CD14-positive monocyte (primary cell): ENCODE results near the gene ZDBF2. TPM values are rescaled to one million over a fixed set of nuclear protein-coding genes. Genes with fewer than 3 reads are reported as not detected.
"Not testable (repeated sequence)": the region's sequence is repeated elsewhere in the genome, so short reads cannot be mapped to it uniquely, and the experiment has no call there.

ENCODE experiments used
- DNase-seq, 3 donors: peaks; one replicate each; pipeline ENCODE4 v3.0.0-alpha.2; 2011 to 2022
- H2AFZ ChIP-seq: 2 replicates; pipeline ENCODE4 v1.6.0; 2012; ENCODE audit warnings: mild to moderate bottlenecking, low read depth, low read length, inconsistent platforms; ENCODE audit not compliant: insufficient read depth, poor library complexity, severe bottlenecking
- H3K27ac ChIP-seq, 2 donors: 1 replicate in 1 of 2; 2 replicates in 1 of 2; pipeline ENCODE4 v1.5.1; 2012 to 2013; ENCODE audit warnings: low read length in 2 of 2, control low read depth in 1 of 2, inconsistent platforms in 1 of 2, low read depth in 1 of 2, mild to moderate bottlenecking in 1 of 2
- H3K27me3 ChIP-seq, 2 donors: one replicate each; pipeline versions ENCODE4 v1.6.0 to v1.6.1; 2011 to 2013; ENCODE audit warnings: low read length in 2 of 2; ENCODE audit not compliant: control insufficient read depth in 2 of 2, insufficient read depth in 2 of 2
- H3K36me3 ChIP-seq, 2 donors: replicated peaks in 1 of 2; 1 replicate in 1 of 2; 2 replicates in 1 of 2; pipeline versions ENCODE4 v1.5.1 to v1.6.1; 2012 to 2013; ENCODE audit warnings: low read length in 2 of 2, control low read depth in 1 of 2, inconsistent platforms in 1 of 2, mild to moderate bottlenecking in 1 of 2; ENCODE audit not compliant: insufficient read depth in 2 of 2, control insufficient read depth in 1 of 2
- H3K4me1 ChIP-seq, 2 donors: 1 replicate in 1 of 2; 2 replicates in 1 of 2; pipeline versions ENCODE4 v1.5.1 to v1.6.1; 2012 to 2013; ENCODE audit warnings: low read length in 2 of 2, control low read depth in 1 of 2, inconsistent platforms in 1 of 2, mild to moderate bottlenecking in 1 of 2, moderate library complexity in 1 of 2; ENCODE audit not compliant: insufficient read depth in 2 of 2, control insufficient read depth in 1 of 2
- H3K4me2 ChIP-seq: replicated peaks from 2 replicates; pipeline ENCODE3; 2012; ENCODE audit warnings: low read length, moderate library complexity, mild to moderate bottlenecking; ENCODE audit not compliant: poor library complexity, severe bottlenecking; ENCODE audit errors: extremely low read depth
- H3K4me3 ChIP-seq, 3 experiments: fragments of 200-600 bp in 1 of 3; sonication (generic) in 1 of 3; replicated peaks in 1 of 3; 1 replicate in 2 of 3; 2 replicates in 1 of 3; pipeline ENCODE4 v1.5.1; 2011 to 2013; ENCODE audit warnings: low read length in 3 of 3, mild to moderate bottlenecking in 3 of 3, control low read depth in 2 of 3, low read depth in 2 of 3, inconsistent platforms in 1 of 3, moderate library complexity in 1 of 3
- H3K79me2 ChIP-seq: 2 replicates; pipeline ENCODE4 v1.6.0; 2012; ENCODE audit warnings: mild to moderate bottlenecking, control low read depth, inconsistent platforms, low read length, moderate library complexity; ENCODE audit not compliant: insufficient read depth
- H3K9ac ChIP-seq: 2 replicates; pipeline ENCODE4 v1.6.0; 2017; ENCODE audit warnings: low read length, mild to moderate bottlenecking; ENCODE audit not compliant: insufficient read depth, poor library complexity, severe bottlenecking
- H3K9me3 ChIP-seq, 2 donors: replicated peaks in 1 of 2; 1 replicate in 1 of 2; 2 replicates in 1 of 2; pipeline versions ENCODE4 v1.5.1 to v1.6.1; 2012 to 2013; ENCODE audit warnings: low read length in 2 of 2, control low read depth in 1 of 2; ENCODE audit not compliant: control insufficient read depth in 1 of 2, insufficient read depth in 1 of 2
- H4K20me1 ChIP-seq: 2 replicates; pipeline ENCODE4 v1.6.0; 2012; ENCODE audit warnings: mild to moderate bottlenecking, low read length, control low read depth, moderate library complexity; ENCODE audit not compliant: insufficient read depth
- H3K27ac Mint-ChIP-seq, 7 donors: one replicate each; pipeline ENCODE4 v1.8.0; 2020; ENCODE audit warnings: mild to moderate bottlenecking in 7 of 7, mixed read lengths in 7 of 7, moderate library complexity in 6 of 7, inconsistent platforms in 2 of 7
- H3K27me3 Mint-ChIP-seq, 3 donors: one replicate each; pipeline ENCODE4 v1.8.0; 2021 to 2022; ENCODE audit warnings: low read depth in 3 of 3, mild to moderate bottlenecking in 3 of 3, mixed read lengths in 3 of 3, moderate library complexity in 3 of 3, inconsistent platforms in 1 of 3
- H3K36me3 Mint-ChIP-seq, 2 donors: one replicate each; pipeline ENCODE4 v1.8.0; 2020; ENCODE audit warnings: mixed read lengths in 2 of 2, inconsistent platforms in 1 of 2, mild to moderate bottlenecking in 1 of 2
- H3K4me1 Mint-ChIP-seq: one replicate; pipeline ENCODE4 v1.8.0; 2020; ENCODE audit warnings: mild to moderate bottlenecking, mixed read lengths
- H3K4me3 Mint-ChIP-seq, 2 donors: one replicate each; pipeline ENCODE4 v1.8.0; 2020; ENCODE audit warnings: mild to moderate bottlenecking in 2 of 2, mixed read lengths in 2 of 2, moderate library complexity in 1 of 2
- H3K9me3 Mint-ChIP-seq, 7 donors: one replicate each; pipeline ENCODE4 v1.8.0; 2020 to 2022; ENCODE audit warnings: mixed read lengths in 7 of 7, mild to moderate bottlenecking in 6 of 7, moderate library complexity in 6 of 7, inconsistent platforms in 2 of 7
- WGBS: methylation state at CpG from one replicate; pipeline ENCODE4 v1.1.5; 2013; ENCODE audit warnings: missing lambda C conversion rate; ENCODE audit not compliant: insufficient coverage; 5-methylcytosine and 5-hydroxymethylcytosine counted together
- intact Hi-C, 2 donors: fragments of 100-400 bp; cut with micrococcal nuclease; formaldehyde crosslinking; loops; one replicate each; pipeline versions ENCODE4 v1.15.0 to v1.15.1; 2023
- polyA minus RNA-seq: library from RNA; depleted of rRNA, polyadenylated mRNA; stranded (reverse); fragments of >200 nt; gene quantifications from 2 replicates; pipeline ENCODE4 v1.2.3, GENCODE V29; 2012
- polyA plus RNA-seq, 3 donors: library from polyadenylated mRNA; depleted of rRNA in 1 of 3; unstranded in 2 of 3; stranded (reverse) in 1 of 3; fragments of 300-500 nt in 2 of 3; fragments of >200 nt in 1 of 3; fragmentation: Illumina TruSeq in 2 of 3; gene quantifications; 1 replicate in 2 of 3; 2 replicates in 1 of 3; pipeline ENCODE4 v1.2.3, GENCODE V29; 2012 to 2021
- total RNA-seq, 12 experiments: library from RNA in 1 of 12; stranded (reverse) in 1 of 12; fragments of 120-200 nt in 1 of 12; gene quantifications; one replicate each; pipeline ENCODE4 v1.2.4 and lab custom pipeline; 2013 to 2026; ENCODE audit warnings: mixed read lengths in 6 of 12, inconsistent platforms in 1 of 12
- TF ChIP-seq, protein P1 (sequence below): fragments of 200-600 bp; IDR thresholded peaks from one replicate; pipeline ENCODE4 v1.8.0; 2022; ENCODE audit warnings: antibody characterized with exemption, mild to moderate bottlenecking

Gene ZDBF2
- 0.52 TPM for total RNA-seq (2013)
- polyA plus RNA-seq (under 1 TPM in 2 of 3 donors, not detected in 1; 0.16 to 0.18 TPM), polyA minus RNA-seq (0.14 and 0.24 TPM in 2 replicates), total RNA-seq (lab: John Stamatoyannopoulos, UW) (0.91 to 20.7 (median 1.7) reads per million in 11 experiments)

DNA sequence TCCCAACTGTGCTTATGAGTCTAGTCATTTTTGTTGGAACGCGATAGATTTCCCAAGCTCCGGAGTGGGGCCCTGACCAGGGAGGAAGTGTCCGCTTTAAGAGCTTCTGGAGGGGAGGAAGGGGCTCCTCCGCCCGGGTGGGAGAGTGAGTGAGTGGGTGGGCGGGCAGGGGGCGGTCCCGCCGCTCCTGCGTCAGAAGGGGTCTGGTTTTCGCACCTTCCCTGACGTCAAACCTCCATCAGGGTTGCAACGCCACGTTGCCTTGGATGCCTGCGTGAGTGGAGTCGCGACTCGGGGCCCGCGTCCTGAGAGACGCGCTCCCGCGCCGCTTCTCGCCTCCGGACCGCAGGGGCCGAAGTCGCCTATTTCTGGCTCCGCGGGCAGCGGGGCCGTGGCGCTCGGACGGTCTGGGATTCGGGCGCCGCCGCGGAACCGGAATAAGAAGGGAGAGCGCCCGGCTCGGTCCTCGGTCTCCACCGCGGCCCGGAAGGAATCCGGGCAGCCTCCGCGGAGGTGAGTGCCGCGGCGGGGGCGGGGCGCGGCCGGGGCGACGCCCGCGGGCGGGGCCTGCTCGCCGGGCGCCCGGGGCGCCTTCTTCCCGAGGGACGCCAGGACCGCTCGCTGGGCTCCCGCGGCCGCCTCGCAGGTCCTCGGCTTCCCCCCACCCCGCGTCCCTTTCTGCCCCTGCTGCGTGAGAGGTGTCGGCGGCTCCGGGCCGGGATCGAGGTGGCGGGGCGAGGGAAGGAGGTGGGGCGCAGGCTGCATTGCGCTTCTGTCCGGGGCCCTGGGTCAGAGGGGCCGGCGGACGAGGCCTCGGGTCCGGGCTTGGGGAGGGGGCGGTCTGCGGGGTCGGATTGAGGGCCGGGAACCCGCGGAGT is at the start of gene ZDBF2:
Gene ZDBF2 (plus strand): TSS at position 230 of the 878 bp plus-strand sequence. CDS start 7,187 bp downstream, outside the sequence.
- WGBS: under 1% methylated on average over 90 of the region's 104 CpGs
- Histone ChIP-seq H2AFZ (peak within 1 kb of the TSS; percentile 81), H4K20me1 (no peaks in the 10 kb centered on the region), H3K4me1 (peaks cover 8 to 9% of the 10 kb centered on the region in 2 donors), H3K9me3 (peaks cover 0 to 7% of the 10 kb centered on the region in 2 donors), H3K4me2 (peak within 1 kb of the TSS; percentile 92), H3K4me3 (peak within 1 kb of the TSS; percentile 44 to 77 (median 62)), H3K79me2 (no peaks in the 10 kb centered on the region), H3K36me3 (no peaks in the 10 kb centered on the region), H3K27me3 (peaks cover 66 to 86% of the 10 kb centered on the region in 2 donors), H3K9ac (peak within 1 kb of the TSS; percentile 59), H3K27ac (no peak within 1 kb of the TSS)
- peaks cover 10% of the 10 kb centered on the region for H3K4me1 Mint-ChIP-seq
- peak within 1 kb of the TSS; percentile 80 to 91 for H3K4me3 Mint-ChIP-seq
- DNase-seq: peak in 1 of 3 donors; percentile 1
- peaks cover 65 to 87% (median 72%) of the 10 kb centered on the region in 3 donors for H3K27me3 Mint-ChIP-seq
- intact Hi-C loops: no loop called here
- TF ChIP-seq, protein P1, sequence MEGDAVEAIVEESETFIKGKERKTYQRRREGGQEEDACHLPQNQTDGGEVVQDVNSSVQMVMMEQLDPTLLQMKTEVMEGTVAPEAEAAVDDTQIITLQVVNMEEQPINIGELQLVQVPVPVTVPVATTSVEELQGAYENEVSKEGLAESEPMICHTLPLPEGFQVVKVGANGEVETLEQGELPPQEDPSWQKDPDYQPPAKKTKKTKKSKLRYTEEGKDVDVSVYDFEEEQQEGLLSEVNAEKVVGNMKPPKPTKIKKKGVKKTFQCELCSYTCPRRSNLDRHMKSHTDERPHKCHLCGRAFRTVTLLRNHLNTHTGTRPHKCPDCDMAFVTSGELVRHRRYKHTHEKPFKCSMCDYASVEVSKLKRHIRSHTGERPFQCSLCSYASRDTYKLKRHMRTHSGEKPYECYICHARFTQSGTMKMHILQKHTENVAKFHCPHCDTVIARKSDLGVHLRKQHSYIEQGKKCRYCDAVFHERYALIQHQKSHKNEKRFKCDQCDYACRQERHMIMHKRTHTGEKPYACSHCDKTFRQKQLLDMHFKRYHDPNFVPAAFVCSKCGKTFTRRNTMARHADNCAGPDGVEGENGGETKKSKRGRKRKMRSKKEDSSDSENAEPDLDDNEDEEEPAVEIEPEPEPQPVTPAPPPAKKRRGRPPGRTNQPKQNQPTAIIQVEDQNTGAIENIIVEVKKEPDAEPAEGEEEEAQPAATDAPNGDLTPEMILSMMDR: no peak
- peak within 1 kb of the TSS in 1 of 7 donors; percentile 41 for H3K27ac Mint-ChIP-seq
- peaks cover 0 to 14% (median 7%) of the 10 kb centered on the region in 7 donors for H3K9me3 Mint-ChIP-seq
- peaks cover 0 to 8% of the 10 kb centered on the region in 2 donors for H3K36me3 Mint-ChIP-seq

DNA sequence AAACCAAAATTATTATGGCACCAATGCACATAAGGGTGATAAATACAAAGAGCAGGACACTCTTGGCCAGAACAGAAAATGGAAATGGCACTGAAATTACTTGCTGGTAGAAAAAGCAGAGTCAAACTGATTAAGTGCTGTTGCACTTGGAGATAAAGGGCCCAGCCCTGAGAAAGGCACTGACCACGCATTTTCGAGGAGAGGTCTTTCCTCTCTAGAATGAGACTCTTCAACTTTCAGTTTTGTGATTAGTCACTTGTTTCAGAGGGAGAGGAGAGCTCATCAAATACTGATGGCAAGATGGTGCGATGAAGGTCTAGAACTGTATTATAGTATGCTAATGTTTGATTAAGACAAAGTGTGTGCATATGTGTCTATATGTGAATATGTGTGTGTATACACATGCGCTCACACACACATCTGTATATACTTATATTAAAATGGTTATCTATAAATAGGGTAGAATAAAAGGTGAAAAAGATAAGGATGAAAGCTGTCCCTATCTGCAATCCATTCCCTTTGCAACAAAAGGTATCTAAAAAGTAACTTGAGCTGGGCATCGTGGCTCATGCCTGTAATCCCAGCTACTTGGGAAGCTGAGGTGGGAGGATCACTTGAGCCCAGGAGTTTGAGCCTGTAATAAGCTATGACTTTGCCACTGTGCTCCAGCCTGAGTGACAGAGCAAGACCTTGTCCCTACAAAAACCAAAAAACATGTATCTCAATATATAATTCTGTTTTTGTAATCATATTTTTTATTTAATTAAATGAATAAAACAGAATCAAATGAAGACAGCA is 48.8 kb upstream of the ZDBF2 start:
- Mint-ChIP-seq H3K4me1 (no peaks in the 10 kb centered on the region), H3K27ac (no peak overlapping the region), H3K36me3 (no peaks in the 10 kb centered on the region), H3K27me3 (peaks cover 13 to 28% (median 17%) of the 10 kb centered on the region in 3 donors), H3K9me3 (peaks cover 4 to 16% (median 8%) of the 10 kb centered on the region in 7 donors), H3K4me3 (no peak overlapping the region)
- H3K27ac ChIP-seq: no peak overlapping the region
- peaks cover 4 to 6% of the 10 kb centered on the region in 2 donors for H3K9me3 ChIP-seq
- no peaks in the 10 kb centered on the region for H3K4me1 ChIP-seq
- H3K79me2 ChIP-seq: no peaks in the 10 kb centered on the region
- no peak overlapping the region for H3K4me3 ChIP-seq
- DNase-seq: no peak
- no CpG with 5 or more reads among the region's 5 CpGs for WGBS
- H3K4me2 ChIP-seq: no peak overlapping the region
- no peak overlapping the region for H2AFZ ChIP-seq
- intact Hi-C loops: no loop called here
- TF ChIP-seq, protein P1: no peak
- no peaks in the 10 kb centered on the region for H4K20me1 ChIP-seq
- H3K36me3 ChIP-seq: no peaks in the 10 kb centered on the region
- H3K9ac ChIP-seq: no peak overlapping the region
- H3K27me3 ChIP-seq: peaks cover 0 to 10% of the 10 kb centered on the region in 2 donors

DNA sequence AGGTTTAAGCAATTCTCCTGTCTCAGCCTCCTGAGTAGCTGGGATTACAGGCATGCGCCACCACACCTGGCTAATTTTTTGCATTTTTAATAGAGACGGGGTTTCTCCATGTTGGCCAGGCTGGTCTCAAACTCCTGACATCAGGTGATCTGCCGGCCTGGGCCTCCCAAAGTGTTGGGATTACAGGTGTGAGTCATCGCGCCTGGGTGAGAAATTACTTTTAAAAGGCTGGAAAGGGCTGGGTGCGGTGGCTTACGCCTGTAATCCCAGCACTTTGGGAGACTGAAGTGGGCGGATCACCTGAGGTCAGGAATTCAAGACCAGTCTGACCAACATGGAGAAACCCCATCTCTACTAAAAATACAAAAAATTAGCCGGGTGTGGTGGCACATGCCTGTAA is 45.8 kb upstream of the ZDBF2 start:
- H3K36me3 ChIP-seq, H4K20me1 ChIP-seq, H3K27me3 ChIP-seq, DNase-seq, H3K27ac Mint-ChIP-seq, H3K27ac ChIP-seq, H3K4me1 ChIP-seq, H3K79me2 ChIP-seq, H3K9ac ChIP-seq, intact Hi-C loops, H3K4me2 ChIP-seq, H3K9me3 Mint-ChIP-seq, H3K4me1 Mint-ChIP-seq, H3K4me3 ChIP-seq, H3K9me3 ChIP-seq, H3K36me3 Mint-ChIP-seq, H2AFZ ChIP-seq: not testable (repeated sequence)
- Mint-ChIP-seq H3K27me3 (peaks cover 12 to 17% (median 16%) of the 10 kb centered on the region in 3 donors), H3K4me3 (peak overlapping the region in 1 of 2 donors; percentile 33)
- 87% methylated on average over 6 of the region's 9 CpGs for WGBS
